Measurements from ENCODE around the gene PRPH2. TPM values are rescaled to one million over a fixed set of nuclear protein-coding genes. Genes with fewer than 3 reads are reported as not detected.

PRPH2 gene, protein sequence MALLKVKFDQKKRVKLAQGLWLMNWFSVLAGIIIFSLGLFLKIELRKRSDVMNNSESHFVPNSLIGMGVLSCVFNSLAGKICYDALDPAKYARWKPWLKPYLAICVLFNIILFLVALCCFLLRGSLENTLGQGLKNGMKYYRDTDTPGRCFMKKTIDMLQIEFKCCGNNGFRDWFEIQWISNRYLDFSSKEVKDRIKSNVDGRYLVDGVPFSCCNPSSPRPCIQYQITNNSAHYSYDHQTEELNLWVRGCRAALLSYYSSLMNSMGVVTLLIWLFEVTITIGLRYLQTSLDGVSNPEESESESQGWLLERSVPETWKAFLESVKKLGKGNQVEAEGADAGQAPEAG
- total RNA-seq (2014; rRNA removed; shearing (Covaris generic)) (not detected in 2 replicates), total RNA-seq (2022) (not detected in 2 replicates), Bru-seq, nascent RNA (not detected), BruChase-seq, experiment 1, labeled RNA remaining after a 6-hour chase (not detected), BruChase-seq, experiment 2, labeled RNA remaining after a 2-hour chase (percentile 5 among the genes with signal in this experiment)
- long read RNA-seq = 0 reads

DNA sequence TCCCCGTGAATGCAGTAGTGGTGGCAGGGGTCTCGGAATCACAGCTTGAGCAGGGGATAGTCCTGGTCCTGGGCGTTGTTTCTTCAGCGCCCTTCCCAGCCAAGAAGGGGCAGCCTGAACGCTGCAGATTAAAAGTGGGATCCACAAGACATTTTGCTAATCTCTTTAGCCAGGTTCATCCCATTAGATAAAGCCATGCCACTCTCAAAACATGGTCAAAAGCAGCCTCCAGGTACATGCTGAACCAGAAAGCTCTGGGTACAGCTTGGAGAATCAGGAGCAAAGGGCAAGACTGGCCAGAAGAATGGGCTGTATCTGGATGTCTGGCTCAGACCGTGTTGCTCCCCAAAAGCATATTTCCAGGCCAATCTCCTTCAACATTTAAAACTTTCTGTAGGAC lies at the start of gene PRPH2:
Gene PRPH2, minus strand, starts transcription at position 101 of the 400 bp plus-strand sequence. CDS start 263 bp downstream, outside the sequence.
- H4K20me1 ChIP-seq (ENCODE audit: insufficient read depth, low read length) = no peaks in the 10 kb centered on the region
- ChIA-PET CTCF (ENCODE audit: unreplicated experiment) (no interaction called here), POLR2A (no interaction called here)
- no peak within 1 kb of the TSS for H3K27ac ChIP-seq (ENCODE audit: low read depth, low read length, poor library complexity, severe bottlenecking)
- no peaks in the 10 kb centered on the region for H3K79me2 ChIP-seq (ENCODE audit: insufficient read depth, low read depth, low read length)
- intact Hi-C loops (cut with micrococcal nuclease; ENCODE audit: unreplicated experiment) = no loop called here
- H3K9me3 ChIP-seq (ENCODE audit: low read length) = no peaks in the 10 kb centered on the region
- H3K36me3 ChIP-seq (ENCODE audit: insufficient read depth, low read length) = no peaks in the 10 kb centered on the region
- no peaks in the 10 kb centered on the region for H3K9me2 ChIP-seq (ENCODE audit: insufficient read depth, low read length)
- BruUV-seq (replicated peaks) = no TSS peak
- no peak within 1 kb of the TSS for H3K4me2 ChIP-seq (ENCODE audit: low read length)
- no peak within 1 kb of the TSS for H3K4me3 ChIP-seq (ENCODE audit: low read depth, low read length, poor library complexity, severe bottlenecking)
- H2AFZ ChIP-seq (ENCODE audit: low read length) = no peak within 1 kb of the TSS
- H3K4me1 ChIP-seq (ENCODE audit: insufficient read depth, low read length, poor library complexity, severe bottlenecking) = peaks cover 16% of the 10 kb centered on the region
- no peak for DNase-seq (ENCODE audit: low spot score)
- no peak for TF ChIP-seq EZH2phosphoT487 (IDR thresholded peaks at IDR 0.05; ENCODE audit: borderline replicate concordance, low read depth, low read length)
- TF ChIP-seq, protein P1, sequence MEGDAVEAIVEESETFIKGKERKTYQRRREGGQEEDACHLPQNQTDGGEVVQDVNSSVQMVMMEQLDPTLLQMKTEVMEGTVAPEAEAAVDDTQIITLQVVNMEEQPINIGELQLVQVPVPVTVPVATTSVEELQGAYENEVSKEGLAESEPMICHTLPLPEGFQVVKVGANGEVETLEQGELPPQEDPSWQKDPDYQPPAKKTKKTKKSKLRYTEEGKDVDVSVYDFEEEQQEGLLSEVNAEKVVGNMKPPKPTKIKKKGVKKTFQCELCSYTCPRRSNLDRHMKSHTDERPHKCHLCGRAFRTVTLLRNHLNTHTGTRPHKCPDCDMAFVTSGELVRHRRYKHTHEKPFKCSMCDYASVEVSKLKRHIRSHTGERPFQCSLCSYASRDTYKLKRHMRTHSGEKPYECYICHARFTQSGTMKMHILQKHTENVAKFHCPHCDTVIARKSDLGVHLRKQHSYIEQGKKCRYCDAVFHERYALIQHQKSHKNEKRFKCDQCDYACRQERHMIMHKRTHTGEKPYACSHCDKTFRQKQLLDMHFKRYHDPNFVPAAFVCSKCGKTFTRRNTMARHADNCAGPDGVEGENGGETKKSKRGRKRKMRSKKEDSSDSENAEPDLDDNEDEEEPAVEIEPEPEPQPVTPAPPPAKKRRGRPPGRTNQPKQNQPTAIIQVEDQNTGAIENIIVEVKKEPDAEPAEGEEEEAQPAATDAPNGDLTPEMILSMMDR (conservative IDR thresholded peaks at IDR 0.05; ENCODE audit: low read length) = no peak

DNA sequence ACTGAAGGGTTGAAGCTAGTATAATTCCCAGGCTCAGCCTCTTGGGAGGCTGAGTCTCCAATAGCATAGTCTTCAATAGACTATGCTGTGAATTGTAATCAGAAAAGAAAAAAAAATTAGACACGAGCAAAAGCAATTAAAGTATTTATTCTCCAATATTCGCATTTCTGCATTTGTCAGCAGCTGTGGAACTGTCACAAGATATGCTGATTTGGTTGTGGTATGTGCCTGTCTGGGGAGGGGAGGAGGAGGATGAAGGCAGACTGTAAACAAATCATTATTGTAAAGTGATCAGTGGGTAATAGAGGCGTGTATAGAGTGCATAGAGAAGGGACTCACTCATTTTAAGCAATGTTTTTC lies 49.3 kb upstream of the PRPH2 start:
- Histone ChIP-seq H3K4me3 (ENCODE audit: low read depth, low read length, poor library complexity, severe bottlenecking) (peak overlapping the region; percentile 67), H3K9me2 (ENCODE audit: insufficient read depth, low read length) (no peaks in the 10 kb centered on the region), H3K4me2 (ENCODE audit: low read length) (peak overlapping the region; percentile 94), H3K36me3 (ENCODE audit: insufficient read depth, low read length) (no peaks in the 10 kb centered on the region), H2AFZ (ENCODE audit: low read length) (peak overlapping the region; percentile 11; the same call in 1 of the 2 replicates), H3K27ac (ENCODE audit: low read depth, low read length, poor library complexity, severe bottlenecking) (peak overlapping the region; percentile 96), H4K20me1 (ENCODE audit: insufficient read depth, low read length) (no peaks in the 10 kb centered on the region), H3K9me3 (ENCODE audit: low read length) (no peaks in the 10 kb centered on the region), H3K4me1 (ENCODE audit: insufficient read depth, low read length, poor library complexity, severe bottlenecking) (peaks cover 72% of the 10 kb centered on the region), H3K79me2 (ENCODE audit: insufficient read depth, low read depth, low read length) (peaks cover 46% of the 10 kb centered on the region; the same call in 1 of the 2 replicates)
- BruUV-seq (replicated peaks) = TSS peak; percentile 74
- TF ChIP-seq EZH2phosphoT487 (IDR thresholded peaks at IDR 0.05; ENCODE audit: borderline replicate concordance, low read depth, low read length) = no peak
- TF ChIP-seq, protein P1 (conservative IDR thresholded peaks at IDR 0.05; ENCODE audit: low read length) = no peak
- POLR2A ChIA-PET = interaction anchor here (0.6 to 27.1 kb wide), 6 partner anchors 9 to 25 kb away, joined by 4 to 494 read pairs (median 20); partner anchors contain the start of genes BICRAL and TBCC
- intact Hi-C loops (cut with micrococcal nuclease; ENCODE audit: unreplicated experiment) = loop anchor here (1.0 kb wide), 2 partner anchors 12 to 25 kb away; partner anchors contain the start of gene TBCC
- CTCF ChIA-PET (ENCODE audit: unreplicated experiment) = interaction anchor here (0.6 to 1.4 kb wide), 3 partner anchors 24 to 410 kb away, joined by 3 read pairs; partner anchors contain the start of gene CUL9
- peak; percentile 51 for DNase-seq (ENCODE audit: low spot score)

Data from OCI-LY7 (cell line).